Mesothelial cell of epicardium (in vitro differentiated cells): Measurements from ENCODE around the gene EMC9. TPM values are rescaled to one million over a fixed set of nuclear protein-coding genes. Genes with fewer than 3 reads are reported as not detected.

Source experiments
- DNase-seq, 2 experiments: peaks; one replicate each; pipeline ENCODE4 v3.0.0; 2021; ENCODE audit warnings: low spot score in 2 of 2; ENCODE audit not compliant: unreplicated experiment in 2 of 2
- H3K27ac Mint-ChIP-seq: 2 replicates; pipeline ENCODE4 v1.8.0; 2021; ENCODE audit warnings: mixed read lengths
- H3K27me3 Mint-ChIP-seq: 2 replicates; pipeline ENCODE4 v1.8.0; 2021; ENCODE audit warnings: low read depth, mixed read lengths
- H3K36me3 Mint-ChIP-seq: 2 replicates; pipeline ENCODE4 v1.8.0; 2021; ENCODE audit warnings: mixed read lengths
- H3K4me1 Mint-ChIP-seq: 2 replicates; pipeline ENCODE4 v1.8.0; 2021; ENCODE audit warnings: mixed read lengths
- H3K4me3 Mint-ChIP-seq: 2 replicates; pipeline ENCODE4 v1.8.0; 2021; ENCODE audit warnings: mild to moderate bottlenecking, moderate library complexity, mixed read lengths
- H3K9me3 Mint-ChIP-seq: 2 replicates; pipeline ENCODE4 v1.8.0; 2021; ENCODE audit warnings: mixed read lengths
- total RNA-seq: library from RNA; stranded (reverse); gene quantifications from 3 replicates; pipeline ENCODE4 v1.2.1, GENCODE V29; 2021
- TF ChIP-seq, protein P1 (sequence below): fragments of 200-600 bp; sonication (generic); IDR thresholded peaks from one replicate; pipeline ENCODE4 v1.5.0; 2021; ENCODE audit warnings: antibody characterized with exemption; ENCODE audit not compliant: unreplicated experiment

The EMC9 gene
- total RNA-seq, 1 donor from 2014 or later, result 21.3 TPM

DNA sequence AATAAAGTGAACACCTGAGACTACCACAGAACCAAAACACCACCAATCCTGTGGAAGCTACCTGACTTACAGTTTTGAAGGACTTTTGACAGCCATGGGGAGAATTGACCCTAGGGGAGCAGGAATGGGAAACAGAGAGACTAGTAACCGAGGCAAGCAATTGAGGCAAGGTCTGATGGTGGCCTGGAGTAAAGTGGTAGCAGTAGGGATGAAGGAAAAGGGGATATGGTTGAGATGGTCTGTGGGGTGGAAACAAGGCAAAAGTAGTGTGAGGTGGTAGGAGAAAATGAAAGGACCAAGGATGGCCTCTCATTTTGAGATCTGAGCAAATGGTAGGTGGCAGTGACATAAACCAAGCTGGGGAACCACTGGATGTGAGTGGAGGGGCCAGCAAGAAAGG, 15.4 kb upstream of the EMC9 start:
- Mint-ChIP-seq H3K4me1 (peaks cover 13% of the 10 kb centered on the region), H3K27me3 (no peaks in the 10 kb centered on the region), H3K9me3 (no peaks in the 10 kb centered on the region), H3K36me3 (peaks cover 34% of the 10 kb centered on the region), H3K4me3 (no peak overlapping the region), H3K27ac (no peak overlapping the region)
- TF ChIP-seq, protein P1, sequence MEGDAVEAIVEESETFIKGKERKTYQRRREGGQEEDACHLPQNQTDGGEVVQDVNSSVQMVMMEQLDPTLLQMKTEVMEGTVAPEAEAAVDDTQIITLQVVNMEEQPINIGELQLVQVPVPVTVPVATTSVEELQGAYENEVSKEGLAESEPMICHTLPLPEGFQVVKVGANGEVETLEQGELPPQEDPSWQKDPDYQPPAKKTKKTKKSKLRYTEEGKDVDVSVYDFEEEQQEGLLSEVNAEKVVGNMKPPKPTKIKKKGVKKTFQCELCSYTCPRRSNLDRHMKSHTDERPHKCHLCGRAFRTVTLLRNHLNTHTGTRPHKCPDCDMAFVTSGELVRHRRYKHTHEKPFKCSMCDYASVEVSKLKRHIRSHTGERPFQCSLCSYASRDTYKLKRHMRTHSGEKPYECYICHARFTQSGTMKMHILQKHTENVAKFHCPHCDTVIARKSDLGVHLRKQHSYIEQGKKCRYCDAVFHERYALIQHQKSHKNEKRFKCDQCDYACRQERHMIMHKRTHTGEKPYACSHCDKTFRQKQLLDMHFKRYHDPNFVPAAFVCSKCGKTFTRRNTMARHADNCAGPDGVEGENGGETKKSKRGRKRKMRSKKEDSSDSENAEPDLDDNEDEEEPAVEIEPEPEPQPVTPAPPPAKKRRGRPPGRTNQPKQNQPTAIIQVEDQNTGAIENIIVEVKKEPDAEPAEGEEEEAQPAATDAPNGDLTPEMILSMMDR, result no peak
- DNase-seq, result no peak

DNA sequence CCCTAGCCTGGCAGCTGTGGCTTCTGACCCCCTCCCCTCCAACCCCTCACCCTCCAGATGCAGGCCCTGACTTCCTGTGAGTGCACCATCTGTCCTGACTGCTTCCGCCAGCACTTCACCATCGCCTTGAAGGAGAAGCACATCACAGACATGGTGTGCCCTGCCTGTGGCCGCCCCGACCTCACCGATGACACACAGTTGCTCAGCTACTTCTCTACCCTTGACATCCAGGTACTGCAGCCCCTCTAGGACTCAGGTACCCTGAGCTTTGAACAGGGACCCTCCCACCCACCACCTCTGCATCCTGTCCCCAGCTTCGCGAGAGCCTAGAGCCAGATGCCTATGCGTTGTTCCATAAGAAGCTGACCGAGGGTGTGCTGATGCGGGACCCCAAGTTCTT, 13.7 kb upstream of the EMC9 start:
- no peak overlapping the region for H3K4me3 Mint-ChIP-seq
- TF ChIP-seq, protein P1, result no peak
- H3K4me1 Mint-ChIP-seq, result peaks cover 1% of the 10 kb centered on the region
- no peak overlapping the region for H3K27ac Mint-ChIP-seq
- no peaks in the 10 kb centered on the region for H3K9me3 Mint-ChIP-seq
- H3K36me3 Mint-ChIP-seq, result peaks cover 43% of the 10 kb centered on the region
- H3K27me3 Mint-ChIP-seq, result no peaks in the 10 kb centered on the region
- no peak for DNase-seq

DNA sequence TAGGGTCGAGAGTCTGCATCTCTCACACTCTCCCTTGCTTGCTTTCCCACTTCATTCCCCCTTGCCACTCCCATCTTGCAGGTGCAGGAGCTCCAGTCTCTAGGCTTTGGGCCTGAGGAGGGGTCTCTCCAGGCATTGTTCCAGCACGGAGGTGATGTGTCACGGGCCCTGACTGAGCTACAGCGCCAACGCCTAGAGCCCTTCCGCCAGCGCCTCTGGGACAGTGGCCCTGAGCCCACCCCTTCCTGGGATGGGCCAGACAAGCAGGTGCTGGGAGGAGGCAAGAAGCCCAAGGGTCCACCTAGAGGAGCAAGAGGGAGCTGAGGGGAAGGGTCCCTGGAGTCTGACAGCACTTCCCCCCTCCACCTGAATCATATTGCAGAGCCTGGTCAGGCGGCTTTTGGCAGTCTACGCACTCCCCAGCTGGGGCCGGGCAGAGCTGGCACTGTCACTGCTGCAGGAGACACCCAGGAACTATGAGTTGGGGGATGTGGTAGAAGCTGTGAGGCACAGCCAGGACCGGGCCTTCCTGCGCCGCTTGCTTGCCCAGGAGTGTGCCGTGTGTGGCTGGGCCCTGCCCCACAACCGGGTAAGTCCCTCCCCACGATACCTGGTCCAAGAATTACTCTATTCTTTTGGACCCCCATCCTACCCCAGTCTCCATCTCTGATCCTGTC, 10.2 kb upstream of the EMC9 start:
- Mint-ChIP-seq H3K36me3 (peaks cover 33% of the 10 kb centered on the region), H3K9me3 (no peaks in the 10 kb centered on the region), H3K4me3 (no peak overlapping the region), H3K4me1 (peaks cover 14% of the 10 kb centered on the region), H3K27me3 (no peaks in the 10 kb centered on the region), H3K27ac (no peak overlapping the region)
- TF ChIP-seq, protein P1, result no peak
- DNase-seq, result no peak

DNA sequence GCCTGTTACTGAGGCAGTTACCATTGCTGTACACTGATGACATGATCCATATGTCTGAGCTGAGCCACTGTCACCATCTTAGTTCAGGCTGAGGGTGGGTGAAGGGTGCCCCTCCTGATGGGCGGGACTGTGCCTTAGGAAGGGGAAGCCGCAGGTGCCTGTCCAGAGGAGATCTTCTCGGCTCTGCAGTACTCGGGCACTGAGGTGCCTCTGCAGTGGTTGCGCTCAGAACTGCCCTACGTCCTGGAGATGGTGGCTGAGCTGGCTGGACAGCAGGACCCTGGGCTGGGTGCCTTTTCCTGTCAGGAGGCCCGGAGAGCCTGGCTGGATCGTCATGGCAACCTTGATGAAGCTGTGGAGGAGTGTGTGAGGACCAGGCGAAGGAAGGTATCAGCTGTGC, 9.6 kb upstream of the EMC9 start:
- H3K9me3 Mint-ChIP-seq, result no peaks in the 10 kb centered on the region
- no peaks in the 10 kb centered on the region for H3K27me3 Mint-ChIP-seq
- no peak for DNase-seq
- H3K27ac Mint-ChIP-seq, result no peak overlapping the region
- H3K36me3 Mint-ChIP-seq, result peaks cover 33% of the 10 kb centered on the region
- TF ChIP-seq, protein P1, result no peak
- H3K4me1 Mint-ChIP-seq, result peaks cover 18% of the 10 kb centered on the region
- no peak overlapping the region for H3K4me3 Mint-ChIP-seq

DNA sequence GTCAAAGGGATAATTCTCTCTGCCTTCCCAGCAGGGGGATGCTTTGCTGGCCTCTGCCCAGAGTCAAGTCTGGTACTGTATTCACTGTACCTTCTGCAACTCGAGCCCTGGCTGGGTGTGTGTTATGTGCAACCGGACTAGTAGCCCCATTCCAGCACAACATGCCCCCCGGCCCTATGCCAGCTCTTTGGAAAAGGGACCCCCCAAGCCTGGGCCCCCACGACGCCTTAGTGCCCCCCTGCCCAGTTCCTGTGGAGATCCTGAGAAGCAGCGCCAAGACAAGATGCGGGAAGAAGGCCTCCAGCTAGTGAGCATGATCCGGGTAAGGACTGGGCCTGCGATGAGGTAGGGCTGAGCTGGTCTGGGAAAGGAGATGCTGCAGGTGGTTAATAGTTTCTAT, 9.2 kb upstream of the EMC9 start:
- TF ChIP-seq, protein P1, result no peak
- Mint-ChIP-seq H3K27ac (no peak overlapping the region), H3K4me3 (no peak overlapping the region), H3K36me3 (peaks cover 28% of the 10 kb centered on the region), H3K4me1 (peaks cover 22% of the 10 kb centered on the region), H3K9me3 (no peaks in the 10 kb centered on the region), H3K27me3 (no peaks in the 10 kb centered on the region)
- no peak for DNase-seq

DNA sequence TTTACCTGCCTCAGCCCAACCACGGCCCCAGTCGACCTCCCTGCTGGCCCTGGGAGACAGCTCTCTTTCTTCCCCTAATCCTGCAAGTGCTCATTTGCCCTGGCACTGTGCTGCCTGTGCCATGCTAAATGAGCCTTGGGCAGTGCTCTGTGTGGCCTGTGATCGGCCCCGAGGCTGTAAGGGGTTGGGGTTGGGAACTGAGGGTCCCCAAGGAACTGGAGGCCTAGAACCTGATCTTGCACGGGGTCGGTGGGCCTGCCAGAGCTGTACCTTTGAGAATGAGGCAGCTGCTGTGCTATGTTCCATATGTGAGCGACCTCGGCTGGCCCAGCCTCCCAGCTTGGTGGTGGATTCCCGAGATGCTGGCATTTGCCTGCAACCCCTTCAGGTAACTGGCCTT, 8.7 kb upstream of the EMC9 start:
- DNase-seq, result no peak
- Mint-ChIP-seq H3K4me1 (peaks cover 27% of the 10 kb centered on the region), H3K27ac (no peak overlapping the region), H3K9me3 (no peaks in the 10 kb centered on the region), H3K4me3 (no peak overlapping the region), H3K27me3 (no peaks in the 10 kb centered on the region), H3K36me3 (peaks cover 27% of the 10 kb centered on the region)
- TF ChIP-seq, protein P1, result no peak
